PC-3 (cell line): ENCODE results near the gene ZBTB37. TPM values are rescaled to one million over a fixed set of nuclear protein-coding genes. Genes with fewer than 3 reads are reported as not detected.

ENCODE experiments used
- ATAC-seq: fragments of 200-7000 bp; cut with Tn5 transposase; 2 replicates; pipeline ENCODE4 v1.9.1; 2020; ENCODE audit warnings: mild to moderate bottlenecking, moderate library complexity
- BruUV-seq: library from RNA; stranded (reverse); fragments of 400-500 nt; replicated peaks from 2 replicates; lab custom pipeline; 2021; lab: Mats Ljungman, UMichigan
- CTCF ChIA-PET: fragments of 300-600 bp; sonication (Branson Sonifier 250); formaldehyde crosslinking; loops from one replicate; lab custom pipeline; 2022; ENCODE audit warnings: antibody characterized with exemption; lab: Charles Lee
- POLR2A ChIA-PET: fragments of 300-600 bp; sonication (Branson Sonifier 250); formaldehyde crosslinking; loops from one replicate; lab custom pipeline; 2022; ENCODE audit warnings: antibody characterized with exemption; ENCODE audit not compliant: unreplicated experiment; lab: Charles Lee
- DNase-seq: peaks from one replicate; pipeline ENCODE4 v3.0.0-alpha.2; 2015
- H2AFZ ChIP-seq: fragments of 300-600 bp; sonication (generic); 2 replicates; pipeline ENCODE4 v1.6.0; 2016; ENCODE audit warnings: antibody characterized with exemption, low read length
- H3F3A ChIP-seq: fragments of 300-600 bp; sonication (generic); one replicate; pipeline ENCODE4 v1.6.0; 2017; ENCODE audit warnings: antibody characterized with exemption, low read length, control low read depth, mild to moderate bottlenecking; ENCODE audit not compliant: unreplicated experiment
- H3K27ac ChIP-seq: fragments of 300-600 bp; sonication (generic); 2 replicates; pipeline ENCODE4 v1.5.1; 2016; ENCODE audit warnings: mild to moderate bottlenecking, low read length
- H3K27me3 ChIP-seq: fragments of 300-600 bp; sonication (generic); 2 replicates; pipeline ENCODE4 v1.6.1; 2016; ENCODE audit warnings: low read length, mixed read lengths
- H3K36me3 ChIP-seq: fragments of 300-600 bp; sonication (generic); 2 replicates; pipeline ENCODE4 v1.6.1; 2016; ENCODE audit warnings: low read depth, mixed run types, low read length, mixed read lengths
- H3K4me1 ChIP-seq: fragments of 300-600 bp; sonication (generic); 2 replicates; pipeline ENCODE4 v1.5.1; 2016; ENCODE audit warnings: low read length; ENCODE audit not compliant: insufficient read depth
- H3K4me2 ChIP-seq: fragments of 300-600 bp; sonication (generic); 2 replicates; pipeline ENCODE4 v1.6.0; 2016; ENCODE audit warnings: low read length
- H3K4me3 ChIP-seq: fragments of 300-600 bp; sonication (generic); 2 replicates; pipeline ENCODE4 v1.5.1; 2016; ENCODE audit warnings: mild to moderate bottlenecking, low read length, mixed read lengths
- H3K79me2 ChIP-seq: fragments of 300-600 bp; sonication (generic); 2 replicates; pipeline ENCODE4 v1.6.1; 2017; ENCODE audit warnings: low read length, mixed read lengths
- H3K9ac ChIP-seq: fragments of 300-600 bp; sonication (generic); 2 replicates; pipeline ENCODE4 v1.6.0; 2016; ENCODE audit warnings: mild to moderate bottlenecking, low read length
- H3K9me2 ChIP-seq: fragments of 300-600 bp; sonication (generic); replicated peaks from 2 replicates; pipeline ENCODE4 v1.6.1; 2016; ENCODE audit warnings: mixed run types, low read length, mixed read lengths
- H3K9me3 ChIP-seq: fragments of 300-600 bp; sonication (generic); 2 replicates; pipeline ENCODE4 v1.6.1; 2016; ENCODE audit warnings: low read length, mixed read lengths
- H4K20me1 ChIP-seq: fragments of 300-600 bp; sonication (generic); 2 replicates; pipeline ENCODE4 v1.6.1; 2016; ENCODE audit warnings: low read length, mixed read lengths
- CTCF ChIP-seq: fragments of 300-600 bp; sonication (generic); conservative IDR thresholded peaks from 2 replicates; pipeline ENCODE4 v1.5.1; 2017; ENCODE audit warnings: antibody characterized with exemption, low read depth, mild to moderate bottlenecking, low read length
- EZH2 ChIP-seq: fragments of 300-600 bp; sonication (generic); IDR thresholded peaks from one replicate; pipeline ENCODE4 v1.6.1; 2017; ENCODE audit warnings: antibody characterized with exemption, mild to moderate bottlenecking, low read length; ENCODE audit not compliant: unreplicated experiment
- EZH2phosphoT487 ChIP-seq: fragments of 300-600 bp; sonication (generic); IDR thresholded peaks from 2 replicates; pipeline ENCODE4 v1.6.1; 2018; ENCODE audit warnings: mild to moderate bottlenecking, antibody characterized with exemption, low read length, borderline replicate concordance
- intact Hi-C: fragments of 100-400 bp; cut with micrococcal nuclease; formaldehyde crosslinking; loops from 2 replicates; pipeline ENCODE4 v1.9.0; 2023
- total RNA-seq: library from RNA; depleted of rRNA; stranded (reverse); fragments of >200 nt; gene quantifications from 2 replicates; pipeline ENCODE4 v1.2.3, GENCODE V29; 2014

Gene ZBTB37
- total RNA-seq, 1 experiment from 2014 or later = 1.5 TPM

GRCh38 chr1:173824315-173825081 is 43.7 kb upstream of the ZBTB37 start, which contains the start of the genes CENPL and DARS2:
Gene CENPL, minus strand, starts transcription at chr1:173824883. Its CDS starts 13,584 bp downstream, at chr1:173811299.
Gene DARS2, plus strand, starts transcription at chr1:173824673. Its CDS starts 557 bp downstream, at chr1:173825230.
- Histone ChIP-seq H4K20me1 (peaks cover 18% of the 10 kb centered on the region), H2AFZ (peak within 1 kb of the TSS; percentile 82), H3K4me2 (peak within 1 kb of the TSS; percentile 89), H3K4me1 (peaks cover 56% of the 10 kb centered on the region), H3K9ac (peak within 1 kb of the TSS; percentile 83), H3K36me3 (peaks cover 16% of the 10 kb centered on the region; the same call in 1 of the 2 replicates), H3K9me3 (no peaks in the 10 kb centered on the region), H3K4me3 (peak within 1 kb of the TSS; percentile 72), H3K27me3 (no peaks in the 10 kb centered on the region), H3K27ac (peak within 1 kb of the TSS; percentile 81), H3K9me2 (no peaks in the 10 kb centered on the region), H3F3A (no peaks in the 10 kb centered on the region), H3K79me2 (peaks cover 86% of the 10 kb centered on the region)
- CTCF ChIA-PET = interaction anchor here (0.6 to 2.1 kb wide), 6 partner anchors 110 to 395 kb away, joined by 3 to 7 read pairs (median 4); partner anchors contain the start of gene KLHL20
- DNase-seq (peak; percentile 100), ATAC-seq (peak; percentile 88)
- TSS peak; percentile 90 for BruUV-seq
- intact Hi-C loops = loop anchor here (1.0 to 5.0 kb wide), 8 partner anchors 44 to 1078 kb away; partner anchors contain the start of genes KLHL20, PRDX6 and ZBTB37
- TF ChIP-seq EZH2 = no peak
- TF ChIP-seq CTCF = no peak
- no peak for TF ChIP-seq EZH2phosphoT487
- POLR2A ChIA-PET = interaction anchor here (0.5 to 1.2 kb wide), 5 partner anchors 9 to 817 kb away, joined by 3 to 12 read pairs (median 4); partner anchors contain the start of gene KLHL20

GRCh38 chr1:173827611-173828010 is 40.6 kb upstream of the ZBTB37 start:
- CTCF ChIA-PET = no interaction called here
- H3K79me2 ChIP-seq = peaks cover 55% of the 10 kb centered on the region
- H3K27me3 ChIP-seq = no peaks in the 10 kb centered on the region
- DNase-seq (peak; percentile 84), ATAC-seq (no peak)
- 0 out of 2 replicates have a peak, but pooled peaks cover 4% of the 10 kb centered on the region for H4K20me1 ChIP-seq
- no peak overlapping the region for H3K9ac ChIP-seq
- H3K4me1 ChIP-seq = peaks cover 36% of the 10 kb centered on the region
- no peak overlapping the region for H2AFZ ChIP-seq
- peaks cover 14% of the 10 kb centered on the region for H3K36me3 ChIP-seq
- peak overlapping the region; percentile 72; the same call in 1 of the 2 replicates for H3K4me3 ChIP-seq
- peak overlapping the region; percentile 89 for H3K4me2 ChIP-seq
- POLR2A ChIA-PET = no interaction called here
- no peak overlapping the region for H3K27ac ChIP-seq
- no peaks in the 10 kb centered on the region for H3K9me3 ChIP-seq
- TF ChIP-seq CTCF = no peak
- no peak for TF ChIP-seq EZH2phosphoT487
- no peak for TF ChIP-seq EZH2
- H3K9me2 ChIP-seq = no peaks in the 10 kb centered on the region
- intact Hi-C loops = no loop called here
- BruUV-seq = no TSS peak
- H3F3A ChIP-seq = no peaks in the 10 kb centered on the region

- Histone ChIP-seq H4K20me1 (no peaks in the 10 kb centered on the region), H3K9ac (no peak overlapping the region), H2AFZ (no peak overlapping the region), H3F3A (no peaks in the 10 kb centered on the region), H3K27ac (no peak overlapping the region), H3K4me3 (no peak overlapping the region), H3K4me1 (peaks cover 8% of the 10 kb centered on the region), H3K4me2 (no peak overlapping the region), H3K79me2 (peaks cover 10% of the 10 kb centered on the region; the same call in 1 of the 2 replicates), H3K27me3 (no peaks in the 10 kb centered on the region), H3K36me3 (peaks cover 46% of the 10 kb centered on the region), H3K9me2 (no peaks in the 10 kb centered on the region), H3K9me3 (no peaks in the 10 kb centered on the region)
- intact Hi-C loops = no loop called here
- POLR2A ChIA-PET = no interaction called here
- TF ChIP-seq EZH2phosphoT487 (no peak), CTCF (no peak), EZH2 (no peak)
- no TSS peak for BruUV-seq
- no peak for DNase-seq
- CTCF ChIA-PET = no interaction called here
- ATAC-seq = no peak
Measured at GRCh38 chr1:173832748-173833147, 35.4 kb upstream of the ZBTB37 start.
